Pancreas (tissue), 10 donors: ENCODE results near the gene TTLL3. TPM values are rescaled to one million over a fixed set of nuclear protein-coding genes. Genes with fewer than 3 reads are reported as not detected.
A peak's percentile ranks its signal among the peaks of the same experiment; 100 is the strongest.

Source experiments
- ATAC-seq, 4 donors: fragments of 200-7000 bp; cut with Tn5 transposase; one replicate each; pipeline versions ENCODE4 v1.8.0 to v1.9.1; 2020; ENCODE audit warnings: mild to moderate bottlenecking in 4 of 4, moderate library complexity in 4 of 4
- DNase-seq, 6 donors: peaks; one replicate each; pipeline ENCODE4 v3.0.0-alpha.2; 2020
- FAIRE-seq: peaks from 2 replicates; lab custom pipeline; 2012; peaks lifted over from hg19 to GRCh38; lab: Jason Lieb, UNC
- H3K27ac ChIP-seq, 4 donors: fragments of 200-600 bp; sonication (generic); 1 replicate in 3 of 4; 2 replicates in 1 of 4; pipeline versions ENCODE4 v1.5.0 to v1.8.0; 2020
- H3K27me3 ChIP-seq, 4 donors: fragments of 200-600 bp; one replicate each; pipeline ENCODE4 v1.8.0; 2021
- H3K36me3 ChIP-seq, 3 donors: fragments of 200-600 bp; sonication (generic) in 1 of 3; one replicate each; pipeline versions ENCODE4 v1.5.0 to v1.8.0; 2020 to 2021
- H3K4me1 ChIP-seq, 3 donors: fragments of 200-600 bp; one replicate each; pipeline ENCODE4 v1.8.0; 2021
- H3K4me3 ChIP-seq, 4 donors: fragments of 200-600 bp; sonication (generic) in 2 of 4; one replicate each; pipeline versions ENCODE4 v1.5.0 to v1.8.0; 2020 to 2021
- H3K9me3 ChIP-seq, 4 donors: fragments of 200-600 bp; one replicate each; pipeline ENCODE4 v1.8.0; 2021
- WGBS, 2 donors: extraction: QIAGEN DNeasy Blood & Tissue Kit; methylation state at CpG; one replicate each; pipeline ENCODE4 v1.1.7; 2013; 5-methylcytosine and 5-hydroxymethylcytosine counted together
- intact Hi-C, 3 donors: fragments of 100-400 bp; cut with DNase I; formaldehyde crosslinking; loops; one replicate each; pipeline versions ENCODE4 v1.11.1 to v1.14.2; 2022
- polyA plus RNA-seq, 2 donors: library from polyadenylated mRNA; stranded (reverse); fragments of 200-250 nt; gene quantifications; one replicate each; pipeline ENCODE4 v1.2.3, GENCODE V29; 2013
- total RNA-seq, 6 donors: library from RNA; stranded (reverse); fragmentation: NEBNext Ultra II Directional in 4 of 6; extraction: Animal tissue kit (Norgen Biotek cat#: 25700) in 4 of 6; gene quantifications; one replicate each; pipeline versions ENCODE4 v1.2.1 to v1.2.4, GENCODE V29; 2021 to 2023
- TF ChIP-seq, protein P1 (sequence below), 4 donors: fragments of 200-600 bp; sonication (generic) in 3 of 4; IDR thresholded peaks; one replicate each; pipeline versions ENCODE4 v1.5.0 to v1.8.0; 2021; ENCODE audit warnings: antibody characterized with exemption in 4 of 4
- donor health status: healthy with polysubstance abuse.
- donor health status: DM: no; HTN: no; CAD: no; lungs with moderate emphysema.
- donor health status: DM: no; HTN: no; CAD: no.
- donor health status: control.
- donor health status: control.
- donor health status: Bipolar disorder and iron deficiency.
- donor health status: DM: yes; HTN: yes; CAD: no.
- donor health status: DM: no; HTN: no; CAD: no.
- donor health status: DM: no; HTN: no; CAD: no.
- donor health status: DM: yes; HTN: yes; CAD: no.

Gene TTLL3
- total and polyA plus RNA-seq, 8 donors, result 9.2 to 104 (median 19.6) TPM

DNA sequence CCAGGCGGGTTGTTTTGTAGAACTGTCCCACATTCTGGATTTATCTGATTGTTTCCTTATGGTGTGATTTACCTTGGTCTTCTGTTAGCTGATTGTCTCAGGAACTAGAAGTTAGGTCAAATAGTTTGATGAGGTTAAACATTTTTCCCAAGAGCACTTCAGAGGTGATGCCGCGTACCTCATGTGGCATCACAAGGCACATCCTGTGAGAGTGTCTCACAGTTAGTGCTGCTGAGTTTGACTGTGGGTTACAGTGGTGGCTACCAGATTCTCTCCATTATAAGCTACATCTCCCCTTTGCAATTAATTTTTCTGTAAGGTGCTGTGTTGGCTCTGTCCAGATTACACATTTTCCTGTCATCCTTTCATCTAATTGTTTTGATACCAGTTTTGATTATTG, 21.2 kb downstream of the TTLL3 start:
- H3K36me3 ChIP-seq, result no peaks in the 10 kb centered on the region
- ATAC-seq (no peak), DNase-seq (no peak), FAIRE-seq (no peak)
- WGBS, 2 donors, result 94 to 95% methylated on average over 3 of the region's 3 CpGs
- intact Hi-C loops, result no loop called here
- no peak overlapping the region for H3K4me3 ChIP-seq
- no peaks in the 10 kb centered on the region for H3K27me3 ChIP-seq
- H3K9me3 ChIP-seq, result no peaks in the 10 kb centered on the region
- no peaks in the 10 kb centered on the region for H3K4me1 ChIP-seq
- H3K27ac ChIP-seq, result no peak overlapping the region
- TF ChIP-seq, protein P1, sequence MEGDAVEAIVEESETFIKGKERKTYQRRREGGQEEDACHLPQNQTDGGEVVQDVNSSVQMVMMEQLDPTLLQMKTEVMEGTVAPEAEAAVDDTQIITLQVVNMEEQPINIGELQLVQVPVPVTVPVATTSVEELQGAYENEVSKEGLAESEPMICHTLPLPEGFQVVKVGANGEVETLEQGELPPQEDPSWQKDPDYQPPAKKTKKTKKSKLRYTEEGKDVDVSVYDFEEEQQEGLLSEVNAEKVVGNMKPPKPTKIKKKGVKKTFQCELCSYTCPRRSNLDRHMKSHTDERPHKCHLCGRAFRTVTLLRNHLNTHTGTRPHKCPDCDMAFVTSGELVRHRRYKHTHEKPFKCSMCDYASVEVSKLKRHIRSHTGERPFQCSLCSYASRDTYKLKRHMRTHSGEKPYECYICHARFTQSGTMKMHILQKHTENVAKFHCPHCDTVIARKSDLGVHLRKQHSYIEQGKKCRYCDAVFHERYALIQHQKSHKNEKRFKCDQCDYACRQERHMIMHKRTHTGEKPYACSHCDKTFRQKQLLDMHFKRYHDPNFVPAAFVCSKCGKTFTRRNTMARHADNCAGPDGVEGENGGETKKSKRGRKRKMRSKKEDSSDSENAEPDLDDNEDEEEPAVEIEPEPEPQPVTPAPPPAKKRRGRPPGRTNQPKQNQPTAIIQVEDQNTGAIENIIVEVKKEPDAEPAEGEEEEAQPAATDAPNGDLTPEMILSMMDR (IDR thresholded peaks at IDR 0.05), result no peak

DNA sequence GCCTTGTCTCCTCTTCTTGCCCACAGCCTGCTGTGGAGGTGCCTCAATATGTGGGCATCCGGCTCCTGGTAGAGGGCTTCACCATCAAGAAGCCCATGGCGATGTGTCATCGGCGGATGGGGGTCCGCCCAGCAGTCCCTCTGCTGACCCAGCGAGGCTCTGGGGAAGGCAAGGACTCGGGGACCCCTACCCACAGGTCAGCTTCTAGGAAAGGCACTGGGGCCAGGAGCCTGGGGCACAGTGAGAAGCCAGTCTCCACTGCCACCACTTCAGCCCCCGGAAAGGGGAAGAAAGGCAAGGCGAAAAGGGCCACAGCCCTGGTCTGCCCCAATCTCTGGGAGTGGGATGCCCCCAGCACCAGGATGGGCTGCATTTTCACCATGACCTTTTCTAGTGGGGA, 23.0 kb downstream of the TTLL3 start:
- H3K27me3 ChIP-seq, result no peaks in the 10 kb centered on the region
- H3K9me3 ChIP-seq, result no peaks in the 10 kb centered on the region
- no peak overlapping the region for H3K27ac ChIP-seq
- H3K4me1 ChIP-seq, result peaks cover 0 to 6% (median 0%) of the 10 kb centered on the region in 3 donors
- ATAC-seq (no peak), DNase-seq (no peak), FAIRE-seq (no peak)
- intact Hi-C loops, result no loop called here
- 87 to 96% methylated on average over 9 of the region's 9 CpGs for WGBS, 2 donors
- TF ChIP-seq, protein P1 (IDR thresholded peaks at IDR 0.05), result no peak
- no peaks in the 10 kb centered on the region for H3K36me3 ChIP-seq
- H3K4me3 ChIP-seq, result no peak overlapping the region

DNA sequence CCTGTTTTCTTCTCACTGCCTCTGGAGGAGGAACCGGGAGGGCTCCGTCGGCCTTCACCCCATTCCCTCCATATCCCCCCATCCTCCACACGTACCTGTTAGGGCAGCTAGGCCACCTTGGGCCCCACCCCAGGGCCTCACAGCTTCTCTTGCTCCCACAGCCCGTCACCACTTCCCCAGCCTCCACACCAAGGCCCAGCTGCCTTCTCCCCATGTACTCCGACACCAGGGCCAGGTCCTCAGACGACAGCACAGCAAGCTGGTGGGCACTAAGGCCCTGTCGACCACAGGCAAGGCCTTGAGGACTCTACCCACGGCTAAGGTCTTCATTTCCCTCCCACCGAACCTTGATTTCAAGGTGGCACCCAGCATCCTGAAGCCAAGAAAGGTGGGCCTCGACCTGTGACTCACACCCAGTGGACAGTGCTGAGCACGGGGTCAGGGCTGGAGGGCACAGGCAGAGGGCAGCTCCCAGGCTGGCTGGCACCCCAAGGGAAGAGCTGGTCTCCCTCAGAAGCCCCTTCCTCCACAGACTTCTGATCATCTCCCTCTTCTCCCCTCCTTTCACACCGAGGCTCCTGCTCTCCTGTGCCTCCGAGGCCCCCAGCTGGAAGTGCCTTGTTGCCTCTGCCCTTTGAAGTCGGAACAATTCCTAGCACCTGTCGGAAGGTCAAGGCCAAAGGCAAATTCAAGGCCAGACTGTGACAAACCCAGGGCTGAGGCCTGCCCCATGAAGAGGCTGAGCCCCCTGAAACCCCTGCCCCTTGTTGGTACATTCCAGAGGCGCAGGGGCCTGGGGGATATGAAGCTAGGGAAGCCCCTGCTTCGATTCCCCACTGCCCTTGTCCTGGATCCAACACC, 24.7 kb downstream of the TTLL3 start:
- no peaks in the 10 kb centered on the region for H3K36me3 ChIP-seq

DNA sequence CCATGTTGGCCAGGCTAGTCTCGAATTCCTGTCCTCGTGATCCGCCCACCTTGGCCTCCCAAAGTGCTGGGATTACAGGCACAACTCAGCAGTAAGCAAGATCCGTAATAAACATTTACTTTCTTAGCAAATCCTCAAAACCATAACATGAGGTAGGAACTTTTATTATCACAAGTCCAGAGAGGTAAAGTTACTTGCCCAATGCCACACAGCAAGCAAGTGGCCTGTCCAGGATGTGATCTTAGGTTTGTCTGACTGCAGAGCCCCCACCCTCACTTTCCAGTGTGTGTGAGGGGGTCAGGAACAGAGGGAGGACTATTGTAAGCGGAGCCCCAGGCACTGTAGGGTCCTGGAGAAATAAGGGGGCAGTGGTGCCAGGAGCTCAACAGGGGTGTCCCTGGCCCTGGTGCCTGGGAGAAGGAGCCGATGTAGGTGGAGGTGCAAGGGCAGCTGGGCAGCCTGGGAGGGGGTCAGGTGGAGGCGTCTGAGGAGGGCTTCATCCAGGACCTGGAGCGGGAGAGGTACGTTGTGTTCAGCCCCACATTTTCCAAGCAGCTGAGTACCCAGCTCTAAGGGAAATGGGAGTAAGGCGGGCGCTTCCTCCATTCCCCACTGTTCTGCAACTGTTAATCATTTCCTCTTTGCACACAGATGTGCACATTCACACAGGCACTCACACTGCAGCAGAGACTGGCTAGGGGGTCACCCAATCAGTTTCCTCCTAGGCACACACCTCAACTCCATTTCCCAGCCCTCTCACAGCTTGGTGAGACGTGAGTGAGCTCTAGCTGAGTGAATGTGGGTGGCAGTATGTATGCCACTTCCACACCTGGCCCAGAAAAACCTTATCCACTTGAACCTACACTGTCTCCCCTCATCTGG, 27.9 kb downstream of the TTLL3 start:
- DNase-seq (peak in 4 of 6 donors; percentile 59 to 82 (median 74)), FAIRE-seq (no peak), ATAC-seq (peak; percentile 91 to 96 (median 95))
- WGBS, 2 donors, result 57 to 61% methylated on average over 12 of the region's 12 CpGs
- H3K9me3 ChIP-seq, result no peaks in the 10 kb centered on the region
- H3K4me3 ChIP-seq, result no peak overlapping the region
- peaks cover 0 to 14% (median 5%) of the 10 kb centered on the region in 3 donors for H3K4me1 ChIP-seq
- TF ChIP-seq, protein P1 (IDR thresholded peaks at IDR 0.05), result no peak
- H3K27ac ChIP-seq, result peak overlapping the region; percentile 47 to 73 (median 66)
- peaks cover 0 to 15% (median 0%) of the 10 kb centered on the region in 3 donors for H3K36me3 ChIP-seq
- intact Hi-C loops, result no loop called here
- H3K27me3 ChIP-seq, result no peaks in the 10 kb centered on the region

More for the DNA sequence above, 24.7 kb downstream of the TTLL3 start:
- TF ChIP-seq, protein P1 (IDR thresholded peaks at IDR 0.05), result no peak
- FAIRE-seq (no peak), DNase-seq (no peak), ATAC-seq (no peak)
- no peak overlapping the region for H3K27ac ChIP-seq
- H3K4me3 ChIP-seq, result no peak overlapping the region
- whole genome bisulfite sequencing, 2 donors, result 74 to 83% methylated on average over 18 of the region's 18 CpGs
- no peaks in the 10 kb centered on the region for H3K9me3 ChIP-seq
- intact Hi-C loops, result no loop called here
- H3K27me3 ChIP-seq, result no peaks in the 10 kb centered on the region
- peaks cover 0 to 8% (median 0%) of the 10 kb centered on the region in 3 donors for H3K4me1 ChIP-seq
